ENCODE data around the gene EIF4A2. TPM values are rescaled to one million over a fixed set of nuclear protein-coding genes. Genes with fewer than 3 reads are reported as not detected.
"Not testable (repeated sequence)": the region's sequence is repeated elsewhere in the genome, so short reads cannot be mapped to it uniquely, and the experiment has no call there.

The EIF4A2 gene
- total RNA-seq, 1 donor from 2014 or later, result 614 TPM

- Histone ChIP-seq H3K27me3 (ENCODE audit: control insufficient read depth, insufficient read depth, low read length) (peaks cover 2% of the 10 kb centered on the region), H3K36me3 (ENCODE audit: control insufficient read depth, insufficient read depth, low read length) (no peaks in the 10 kb centered on the region), H3K4me3 (ENCODE audit: low read depth, low read length) (no peak overlapping the region)
- DNase-seq (ENCODE audit: low read depth) (peak; percentile 48), FAIRE-seq (no peak)
- peak; percentile 60 for TF ChIP-seq CTCF (IDR thresholded peaks at IDR 0.05; ENCODE audit: insufficient read depth, low read length, severe bottlenecking)
These were observed 38.3 kb downstream of the EIF4A2 start for GRCh38 chr3:186821429-186822387.

GRCh38 chr3:186822388-186822759 lies 39.0 kb downstream of the EIF4A2 start:
- not testable (repeated sequence) for FAIRE-seq; DNase-seq (ENCODE audit: low read depth); H3K27me3 ChIP-seq (ENCODE audit: control insufficient read depth, insufficient read depth, low read length); H3K4me3 ChIP-seq (ENCODE audit: low read depth, low read length); H3K36me3 ChIP-seq (ENCODE audit: control insufficient read depth, insufficient read depth, low read length)

GRCh38 chr3:186823386-186823785 lies 40.0 kb downstream of the EIF4A2 start:
- Histone ChIP-seq H3K27me3 (ENCODE audit: control insufficient read depth, insufficient read depth, low read length) (peaks cover 4% of the 10 kb centered on the region), H3K4me3 (ENCODE audit: low read depth, low read length) (no peak overlapping the region), H3K36me3 (ENCODE audit: control insufficient read depth, insufficient read depth, low read length) (no peaks in the 10 kb centered on the region)
- DNase-seq (ENCODE audit: low read depth), result no peak
- no peak for TF ChIP-seq CTCF (IDR thresholded peaks at IDR 0.05; ENCODE audit: insufficient read depth, low read length, severe bottlenecking)
- FAIRE-seq, result no peak

- no peak for TF ChIP-seq CTCF (IDR thresholded peaks at IDR 0.05; ENCODE audit: insufficient read depth, low read length, severe bottlenecking)
- FAIRE-seq, result no peak
These were observed 41.2 kb downstream of the EIF4A2 start for GRCh38 chr3:186824430-186825139.

GRCh38 chr3:186825294-186825821 lies 42.0 kb downstream of the EIF4A2 start:
- Histone ChIP-seq H3K4me3 (ENCODE audit: low read depth, low read length) (no peak overlapping the region), H3K27me3 (ENCODE audit: control insufficient read depth, insufficient read depth, low read length) (peaks cover 13% of the 10 kb centered on the region), H3K36me3 (ENCODE audit: control insufficient read depth, insufficient read depth, low read length) (no peaks in the 10 kb centered on the region)
- DNase-seq (ENCODE audit: low read depth), result peak; percentile 31
- TF ChIP-seq CTCF (IDR thresholded peaks at IDR 0.05; ENCODE audit: insufficient read depth, low read length, severe bottlenecking), result no peak
- peak; percentile 87 for FAIRE-seq

More at GRCh38 chr3:186824430-186825139, 41.2 kb downstream of the EIF4A2 start:
- H3K27me3 ChIP-seq (ENCODE audit: control insufficient read depth, insufficient read depth, low read length), result peaks cover 7% of the 10 kb centered on the region
- H3K4me3 ChIP-seq (ENCODE audit: low read depth, low read length), result no peak overlapping the region
- no peak for DNase-seq (ENCODE audit: low read depth)
- H3K36me3 ChIP-seq (ENCODE audit: control insufficient read depth, insufficient read depth, low read length), result no peaks in the 10 kb centered on the region

GRCh38 chr3:186825872-186826409 lies 42.6 kb downstream of the EIF4A2 start:
- Histone ChIP-seq H3K4me3 (ENCODE audit: low read depth, low read length) (no peak overlapping the region), H3K27me3 (ENCODE audit: control insufficient read depth, insufficient read depth, low read length) (peaks cover 15% of the 10 kb centered on the region), H3K36me3 (ENCODE audit: control insufficient read depth, insufficient read depth, low read length) (no peaks in the 10 kb centered on the region)
- no peak for FAIRE-seq
- TF ChIP-seq CTCF (IDR thresholded peaks at IDR 0.05; ENCODE audit: insufficient read depth, low read length, severe bottlenecking), result no peak
- no peak for DNase-seq (ENCODE audit: low read depth)
